GM19452 (cell line): ENCODE data around the gene DAPK3.
"Not testable (repeated sequence)": the region's sequence is repeated elsewhere in the genome, so short reads cannot be mapped to it uniquely, and the experiment has no call there.

Source experiments
- ATAC-seq: cut with Tn5 transposase; IDR thresholded peaks from one replicate; pipeline ENCODE4 v1.9.1; 2021; ENCODE audit not compliant: unreplicated experiment

DAPK3 gene

GRCh38 chr19:3955688-3956087 lies 15.2 kb downstream of the DAPK3 start:
- ATAC-seq, result no peak

GRCh38 chr19:3955276-3955675 lies 15.6 kb downstream of the DAPK3 start:
- not testable (repeated sequence) for ATAC-seq

- no peak for ATAC-seq
Measured at GRCh38 chr19:3954107-3954506, 16.8 kb downstream of the DAPK3 start.

- ATAC-seq, result not testable (repeated sequence)
Measured at GRCh38 chr19:3952755-3953276, 18.1 kb downstream of the DAPK3 start.

GRCh38 chr19:3950871-3951861 lies 19.7 kb downstream of the DAPK3 start:
- no peak for ATAC-seq

- no peak for ATAC-seq
Measured at GRCh38 chr19:3949997-3950859, 20.7 kb downstream of the DAPK3 start.

GRCh38 chr19:3949294-3949693 lies 21.6 kb downstream of the DAPK3 start:
- ATAC-seq, result no peak

GRCh38 chr19:3947316-3947933 lies 23.5 kb downstream of the DAPK3 start:
- ATAC-seq, result not testable (repeated sequence)

GRCh38 chr19:3945838-3946237 lies 25.1 kb downstream of the DAPK3 start:
- ATAC-seq, result no peak

GRCh38 chr19:3944018-3944721 lies 26.7 kb downstream of the DAPK3 start:
- no peak for ATAC-seq

GRCh38 chr19:3942790-3943409 lies 28.0 kb downstream of the DAPK3 start:
- no peak for ATAC-seq

- ATAC-seq, result not testable (repeated sequence)
Measured at GRCh38 chr19:3938300-3938950, 32.5 kb downstream of the DAPK3 start.

GRCh38 chr19:3936506-3937442 lies 34.1 kb downstream of the DAPK3 start:
- ATAC-seq, result no peak

GRCh38 chr19:3932931-3933810 lies 37.7 kb downstream of the DAPK3 start, which contains the start of gene NMRK2:
Gene NMRK2, plus strand, starts transcription at chr19:3933069. Its CDS starts 603 bp downstream, at chr19:3933672.
- ATAC-seq, result no peak

GRCh38 chr19:3931041-3931440 lies 39.9 kb downstream of the DAPK3 start:
- no peak for ATAC-seq

GRCh38 chr19:3923912-3924311 lies 47.0 kb downstream of the DAPK3 start:
- ATAC-seq, result no peak

- ATAC-seq, result no peak
Measured at GRCh38 chr19:3923096-3923758, 47.7 kb downstream of the DAPK3 start.
